ENCODE data around the gene STN1. TPM values are rescaled to one million over a fixed set of nuclear protein-coding genes. Genes with fewer than 3 reads are reported as not detected.
A peak's percentile ranks its signal among the peaks of the same experiment; 100 is the strongest.
"Not testable (repeated sequence)": the region's sequence is repeated elsewhere in the genome, so short reads cannot be mapped to it uniquely, and the experiment has no call there.

The STN1 gene
- total RNA-seq, 1 experiment from 2014 or later: 30.2 TPM

DNA sequence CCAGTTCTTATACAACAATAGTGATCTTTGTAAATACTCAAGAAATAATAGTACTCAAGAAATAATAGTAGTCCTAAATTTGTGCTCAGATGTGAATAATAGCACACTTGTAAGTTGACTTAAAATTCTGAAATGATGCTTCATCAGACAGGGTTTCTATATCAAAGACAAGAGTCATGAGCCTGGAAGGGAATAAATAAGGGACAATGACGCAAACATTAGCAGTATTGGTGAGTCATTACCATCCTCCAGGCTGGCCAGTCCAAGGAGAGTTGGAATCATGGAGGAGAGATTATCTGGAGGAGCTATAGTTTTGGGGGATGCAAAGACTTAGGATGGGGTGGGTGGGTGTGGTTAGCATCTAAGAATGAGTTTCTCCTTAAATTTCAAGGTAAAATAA is 56.5 kb downstream of the STN1 start:
- no peak for DNase-seq (ENCODE audit: low spot score)

DNA sequence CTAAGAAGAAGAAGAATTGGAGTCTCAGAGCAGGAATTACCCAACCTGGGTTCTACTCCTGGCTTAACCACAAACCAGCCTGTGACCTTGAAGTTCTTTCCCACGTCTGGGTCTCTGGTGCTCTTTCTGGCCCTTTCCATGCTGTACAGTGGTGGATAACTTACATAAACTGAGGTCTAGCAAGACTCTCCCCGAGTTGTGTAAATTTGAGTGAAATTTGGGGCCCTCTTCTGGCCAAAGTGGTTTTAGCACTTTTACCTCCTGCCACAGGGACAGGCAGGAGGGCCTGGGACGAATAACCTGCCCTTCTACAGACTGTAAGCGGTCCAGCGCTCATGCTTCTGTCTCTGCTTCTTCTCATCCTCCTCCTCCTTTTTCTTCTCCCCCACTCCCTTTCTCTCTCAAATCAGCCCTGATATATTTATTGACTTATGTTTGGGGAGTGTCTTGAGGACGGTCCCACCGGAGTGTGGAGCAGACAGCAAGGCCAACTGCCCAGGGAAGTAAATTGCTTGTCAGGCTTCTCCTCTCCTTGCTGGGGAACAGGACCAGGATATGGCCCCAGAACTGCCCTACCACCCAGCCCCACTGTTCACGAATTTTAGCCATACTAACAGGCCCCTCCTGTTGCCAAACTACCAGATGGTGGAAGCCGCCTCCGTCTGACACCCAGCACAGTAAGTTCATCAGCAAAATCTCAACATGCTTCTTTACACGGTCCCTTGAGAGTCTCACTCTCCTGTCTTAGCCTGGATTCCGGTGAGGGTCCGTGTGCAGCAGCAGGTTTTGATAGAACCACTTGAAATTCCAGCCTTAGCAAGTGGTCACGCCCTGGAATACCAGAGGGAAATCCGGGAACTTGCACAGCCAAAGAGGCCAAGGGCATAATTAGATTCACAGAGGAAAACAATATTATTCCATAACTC is 58.6 kb downstream of the STN1 start:
- peak; percentile 45 for DNase-seq (ENCODE audit: low spot score)

DNA sequence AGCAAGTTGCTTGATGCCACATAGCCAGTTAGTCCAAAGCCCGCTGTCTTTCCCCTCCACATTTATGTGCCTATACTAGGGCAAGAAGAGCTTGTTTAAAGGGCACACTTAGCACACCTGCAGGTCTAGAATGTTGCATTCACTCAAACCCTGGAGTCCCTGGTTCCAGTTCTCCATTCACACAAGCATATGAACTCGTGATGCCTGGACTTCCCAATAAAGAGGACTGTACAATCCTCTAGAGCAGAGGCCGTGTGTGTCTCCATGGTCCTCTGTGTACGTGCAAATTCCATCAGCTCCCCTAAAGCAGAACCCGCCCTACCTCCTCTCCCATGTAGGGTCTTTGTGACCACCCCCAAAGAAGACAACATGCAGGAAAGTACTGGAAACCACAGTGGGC is 59.6 kb downstream of the STN1 start:
- DNase-seq (ENCODE audit: low spot score): no peak

DNA sequence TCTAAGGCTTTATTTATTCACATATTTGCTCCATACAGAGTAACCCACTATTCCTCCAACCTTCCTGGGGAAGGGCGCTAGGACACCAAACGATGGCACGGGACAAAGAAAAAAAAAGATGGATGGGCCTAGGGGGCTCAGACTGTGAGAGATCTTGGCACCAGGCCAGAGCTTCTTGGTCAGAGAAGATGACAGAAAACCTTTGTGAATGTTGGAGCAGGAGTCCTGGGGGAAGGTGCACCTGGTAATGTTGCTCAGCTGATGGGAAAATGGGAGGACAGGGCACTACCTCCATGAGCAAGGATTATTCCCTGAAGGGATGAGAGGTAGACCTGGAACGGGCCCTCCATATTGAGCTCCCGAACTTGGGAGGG is 61.2 kb downstream of the STN1 start:
- DNase-seq (ENCODE audit: low spot score): no peak

DNA sequence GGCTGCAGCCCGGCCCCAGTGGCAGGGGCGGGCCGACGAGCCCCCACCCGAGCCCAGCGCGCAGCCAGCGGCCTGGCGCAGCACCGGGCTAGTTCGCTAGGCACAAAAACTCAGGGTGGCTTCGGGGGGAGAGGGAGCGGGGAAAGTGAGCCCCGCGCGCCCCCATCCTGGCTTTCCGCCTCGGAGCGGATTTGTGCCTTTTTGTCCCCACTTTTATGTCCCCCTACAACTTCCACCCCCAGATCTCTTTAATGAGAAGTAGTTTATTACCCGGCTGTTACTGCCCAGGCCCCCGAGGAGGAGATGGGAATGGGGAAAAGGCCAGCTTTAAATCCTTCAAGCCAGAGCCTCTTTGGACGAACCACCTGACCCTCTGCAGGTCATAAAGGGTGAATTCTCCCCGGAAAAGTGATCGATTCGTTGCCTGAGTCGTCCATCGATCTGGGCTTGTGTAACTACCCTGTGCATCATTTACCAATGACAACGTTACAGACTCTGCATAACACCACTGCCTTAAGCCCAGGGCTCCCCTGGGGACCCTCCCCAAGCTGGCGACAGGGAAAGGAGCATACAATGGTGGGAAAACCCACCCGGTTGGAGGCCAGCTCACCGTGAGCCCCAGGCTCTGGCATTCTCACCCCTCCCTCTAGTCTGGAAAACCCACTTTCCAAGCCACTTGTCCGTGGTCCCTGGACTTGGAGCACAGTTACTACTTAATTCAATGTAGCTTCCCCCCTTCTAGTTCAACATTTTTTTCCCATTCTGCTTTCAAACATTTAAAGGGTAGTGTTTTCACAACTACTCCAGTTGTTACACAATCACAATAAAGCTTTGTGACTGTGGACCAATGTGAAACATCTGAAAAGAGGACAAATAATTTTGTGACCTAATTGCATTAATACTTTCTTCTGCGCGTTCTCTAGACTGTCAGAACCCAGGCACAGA is 61.9 kb downstream of the STN1 start:
- DNase-seq (ENCODE audit: low spot score): no peak

DNA sequence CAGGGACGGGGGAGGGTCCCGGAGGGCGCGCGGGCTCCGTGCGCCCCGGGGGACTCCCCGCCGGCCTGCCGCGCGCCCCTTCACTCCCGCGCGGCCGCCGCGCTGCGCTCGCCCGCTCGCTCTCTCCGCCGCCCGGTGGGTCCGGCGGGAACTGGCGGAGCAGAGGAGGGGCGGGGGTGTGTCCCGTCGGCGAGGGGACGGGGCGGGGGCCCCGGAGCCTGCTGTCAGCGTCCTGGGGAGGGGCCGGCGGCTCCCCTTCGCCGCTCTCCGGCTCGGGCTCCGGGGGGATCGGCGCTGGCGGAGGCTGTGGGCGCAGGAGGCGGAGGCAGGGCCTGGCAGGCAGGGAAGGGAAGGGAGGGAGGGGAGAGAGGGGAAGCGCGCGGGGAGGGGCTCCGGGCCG is 62.6 kb downstream of the STN1 start, which contains the start of gene SH3PXD2A:
Gene SH3PXD2A (minus strand): TSS at position 153 of the 400 bp plus-strand sequence. CDS start 310 bp downstream, outside the sequence.
- no peak for DNase-seq (ENCODE audit: low spot score)

DNA sequence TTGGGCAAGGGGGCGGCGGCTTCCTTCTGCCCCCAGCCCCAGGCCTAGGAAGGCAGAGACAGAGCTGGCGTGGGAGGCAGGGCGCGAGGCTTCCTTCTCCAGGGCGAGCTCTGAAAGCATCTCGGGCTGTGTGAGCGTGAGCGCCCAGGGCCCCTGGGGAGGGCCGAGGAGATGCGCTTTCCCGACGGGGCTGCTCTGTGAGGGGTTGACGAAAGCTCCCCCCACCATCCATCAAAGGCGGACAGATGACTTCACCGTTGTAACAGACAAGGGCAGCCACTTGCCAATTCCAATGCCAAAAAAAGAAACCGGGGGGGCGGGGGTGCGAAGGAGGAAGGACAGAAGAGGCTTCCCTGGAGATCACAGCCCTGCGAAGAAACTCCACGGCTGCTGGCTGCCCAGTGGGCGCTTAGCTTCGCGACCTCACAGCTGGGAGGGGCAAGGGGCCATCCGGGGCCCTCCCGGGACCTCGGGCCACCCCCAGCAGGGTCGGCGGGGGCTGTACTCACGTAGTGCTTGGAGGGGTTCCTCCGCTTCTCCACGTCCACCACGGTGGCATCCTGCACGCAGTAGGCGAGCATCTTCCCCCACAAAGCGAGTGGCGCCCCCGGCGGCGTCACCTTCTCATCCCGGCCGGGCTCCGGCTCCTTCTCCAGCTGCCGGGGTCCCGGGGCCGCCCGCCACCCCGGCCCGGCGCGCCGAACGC is 63.1 kb downstream of the STN1 start:
- no peak for DNase-seq (ENCODE audit: low spot score)

DNA sequence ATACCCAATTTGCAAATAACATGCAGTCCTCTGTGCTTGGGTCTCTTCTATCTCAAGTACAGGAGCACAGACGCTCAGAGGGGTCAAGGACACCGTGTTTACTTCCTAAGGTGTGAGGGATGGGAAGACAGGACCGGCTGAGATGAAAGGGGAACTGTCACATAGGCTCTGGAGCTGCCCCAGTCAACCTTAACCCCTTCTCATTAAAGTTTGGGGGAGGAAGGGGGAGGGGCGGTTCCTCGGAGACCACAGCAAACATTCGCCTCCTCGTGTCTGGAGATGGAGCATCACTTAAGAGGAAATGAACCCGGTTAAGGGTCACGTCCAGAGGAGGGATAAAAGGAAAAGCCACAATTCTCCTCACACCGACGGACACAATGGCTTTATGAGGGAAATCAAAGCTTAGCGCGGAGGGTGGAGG is 63.7 kb downstream of the STN1 start:
- no peak for DNase-seq (ENCODE audit: low spot score)

DNA sequence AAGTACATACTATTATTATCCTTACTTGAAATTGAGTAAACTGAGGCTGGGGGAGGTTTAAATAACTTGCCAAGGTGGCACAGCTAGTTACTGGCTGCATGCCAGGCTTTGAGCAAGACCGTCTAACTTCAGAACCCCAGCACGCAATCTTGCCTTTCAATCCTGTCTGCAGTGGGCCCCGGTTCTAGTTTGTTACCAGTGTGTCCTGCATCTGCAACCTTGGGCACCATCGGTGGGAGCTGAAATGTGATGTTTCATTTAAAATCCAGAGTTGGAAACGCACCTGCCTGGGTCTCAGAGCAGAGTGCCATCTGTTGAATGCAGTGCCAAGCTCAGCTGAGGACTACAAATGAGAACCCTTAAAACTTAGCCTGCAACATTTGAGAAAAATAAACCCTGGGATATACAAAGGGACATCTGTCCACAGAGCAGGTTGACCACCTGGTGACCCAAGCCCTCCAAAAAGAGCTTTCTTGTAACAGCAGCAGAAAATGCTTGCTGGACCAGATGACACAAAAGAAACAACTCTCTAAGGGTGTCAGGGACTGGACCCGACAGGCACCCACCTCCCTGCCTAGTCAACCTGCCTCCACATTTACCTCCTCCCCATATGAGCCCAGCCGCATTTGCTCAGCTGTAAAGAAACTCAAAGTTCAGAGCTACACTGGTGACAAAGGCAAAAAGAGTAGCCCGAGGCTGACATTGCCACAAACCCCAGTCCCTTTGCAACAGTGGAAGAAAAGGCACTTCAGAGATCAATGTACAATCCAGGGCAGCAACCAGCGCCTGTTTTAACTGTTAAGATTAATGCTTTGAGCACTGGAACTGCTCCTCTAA is 64.3 kb downstream of the STN1 start:
- DNase-seq (ENCODE audit: low spot score): no peak

DNA sequence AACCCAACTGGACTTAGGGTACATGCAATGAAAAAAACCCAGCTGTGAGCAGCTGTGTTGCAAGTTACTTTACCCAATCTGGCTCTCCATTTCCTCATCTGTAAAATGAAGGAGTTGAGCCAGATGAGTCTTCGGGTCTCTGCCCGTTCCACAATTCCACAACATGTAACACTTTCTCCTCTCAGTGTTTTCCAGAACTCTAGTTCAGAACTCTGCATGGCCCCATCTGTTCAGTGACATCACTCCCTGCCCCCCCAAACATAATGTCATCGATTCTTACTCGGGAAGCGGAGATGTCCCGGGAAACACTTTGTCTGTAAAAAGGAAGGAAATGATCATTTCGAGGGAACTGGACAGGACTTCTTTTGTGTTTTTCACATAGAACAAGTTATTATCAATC is 65.1 kb downstream of the STN1 start:
- DNase-seq (ENCODE audit: low spot score): no peak

DNA sequence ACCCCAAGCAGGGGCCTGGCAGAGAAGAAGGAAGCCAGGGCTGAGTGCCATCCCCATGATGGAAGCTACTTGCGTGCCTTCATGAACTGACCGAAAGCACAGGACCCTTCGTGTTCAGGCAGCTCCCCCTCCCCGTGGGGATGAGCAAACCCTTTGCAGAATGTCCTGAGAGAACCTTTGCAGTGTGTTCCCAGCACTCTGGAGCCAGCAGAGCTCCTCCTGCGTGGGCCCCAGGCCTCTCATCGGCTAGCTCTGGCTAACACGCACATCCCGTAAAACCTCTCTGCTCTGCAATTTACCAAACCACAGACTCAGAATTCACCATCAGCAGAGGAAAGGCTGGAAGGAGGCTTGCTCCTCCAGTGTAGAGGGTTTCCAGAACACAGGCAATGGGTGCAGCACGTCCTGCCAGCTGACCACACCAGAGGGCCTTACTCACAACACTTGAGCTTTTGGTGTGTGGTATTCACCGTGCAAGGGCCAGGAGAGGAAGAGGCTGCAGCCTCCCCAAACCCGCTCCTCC is 65.7 kb downstream of the STN1 start:
- DNase-seq (ENCODE audit: low spot score): peak; percentile 47

DNA sequence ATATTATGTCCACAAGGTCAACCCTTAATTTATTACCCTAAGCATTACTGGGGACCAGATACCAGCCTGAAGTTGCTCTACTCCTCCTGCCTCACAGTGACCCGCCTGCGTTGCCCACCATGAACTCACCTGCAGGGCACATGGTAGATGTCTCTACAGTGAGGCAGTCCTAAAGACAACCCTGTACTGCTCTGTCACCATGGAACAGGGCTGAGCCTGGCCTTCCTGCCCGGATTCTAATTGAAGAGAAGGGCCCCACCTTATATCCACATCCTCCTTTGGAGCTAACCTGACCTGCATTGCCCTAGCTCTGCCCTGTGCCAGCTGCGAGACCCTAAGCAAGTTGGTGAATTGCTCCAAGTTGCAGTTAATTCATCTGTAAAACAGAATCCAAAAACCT is 66.7 kb downstream of the STN1 start:
- DNase-seq (ENCODE audit: low spot score): no peak

DNA sequence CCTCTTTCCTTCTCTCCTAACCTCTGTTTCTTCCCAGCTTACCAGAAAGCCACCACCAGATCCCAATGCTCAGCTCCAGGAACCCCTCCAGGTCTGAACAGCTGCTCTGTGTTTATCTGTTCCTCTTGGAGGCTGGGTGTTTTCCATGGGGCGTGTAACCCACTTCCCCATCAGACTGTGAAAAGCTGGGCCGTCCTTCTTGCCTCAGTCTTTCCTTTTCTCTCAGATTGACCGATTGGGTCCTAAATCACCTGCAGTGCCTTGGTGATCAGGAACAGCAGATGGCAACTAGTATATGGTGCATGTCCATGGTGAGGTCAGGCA is 67.5 kb downstream of the STN1 start:
- DNase-seq (ENCODE audit: low spot score): no peak

DNA sequence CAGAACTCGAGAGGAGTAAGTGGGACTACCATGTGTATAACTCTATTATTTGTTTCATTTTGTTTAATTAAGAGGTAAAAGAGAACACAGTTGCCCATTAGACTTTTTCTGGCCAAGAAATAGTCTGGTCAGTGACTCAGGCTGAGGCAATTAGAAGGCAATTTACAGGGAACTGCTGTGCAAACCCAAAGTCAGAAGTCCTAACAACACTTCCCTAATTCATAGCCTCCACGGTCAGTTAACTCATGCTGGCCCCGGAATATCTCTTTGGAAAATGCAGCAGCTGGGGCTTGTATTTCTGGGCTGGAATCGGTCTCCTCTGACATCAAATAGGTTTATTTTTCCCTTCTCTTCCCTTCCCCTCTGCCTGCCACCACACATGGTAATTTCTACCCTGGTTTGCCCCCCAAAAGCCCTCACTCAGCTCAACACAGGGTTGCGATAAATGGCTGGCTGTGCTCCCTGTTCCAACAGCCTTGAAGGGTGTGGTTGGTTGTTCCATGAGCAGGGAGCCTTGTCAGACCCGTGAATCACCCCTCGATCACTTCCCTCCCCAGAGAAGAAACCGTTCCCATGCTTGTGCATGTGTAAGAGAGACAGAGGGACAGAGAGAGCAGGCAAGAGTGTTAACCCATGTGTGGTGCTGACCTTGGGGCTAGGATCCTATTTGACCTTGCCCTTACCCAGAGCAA is 68.0 kb downstream of the STN1 start:
- DNase-seq (ENCODE audit: low spot score): peak; percentile 45

DNA sequence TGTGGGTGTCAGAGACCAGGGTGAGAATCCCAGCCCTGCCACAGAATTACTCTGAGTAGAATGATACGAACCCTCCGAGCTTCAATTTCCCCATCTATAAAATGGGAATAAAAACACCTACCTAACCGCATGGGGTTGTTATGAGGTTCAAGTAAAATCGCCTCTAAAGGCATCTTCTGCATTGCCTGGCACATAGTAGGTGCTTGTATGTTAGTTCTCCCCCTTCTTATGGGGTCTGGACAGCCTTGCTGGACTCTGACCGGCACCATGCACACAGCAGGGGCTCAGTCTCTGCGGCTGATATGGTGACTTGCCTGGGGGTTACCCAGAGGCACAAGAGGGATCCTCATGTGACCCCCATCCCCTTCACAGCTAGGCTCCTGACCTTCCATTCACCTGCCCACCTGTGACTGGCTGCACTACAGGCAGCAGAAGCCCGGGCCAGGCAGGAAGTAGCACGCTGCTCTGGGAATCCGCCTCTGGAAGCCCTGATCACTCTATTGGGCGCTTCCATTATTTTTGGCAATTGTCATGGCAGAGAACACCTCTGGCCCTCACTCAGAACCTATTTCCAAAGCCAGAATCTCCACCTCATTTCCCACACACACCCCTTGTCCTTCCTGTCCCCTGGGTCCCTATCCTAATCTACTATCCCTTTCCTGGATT is 68.6 kb downstream of the STN1 start:
- no peak for DNase-seq (ENCODE audit: low spot score)

DNA sequence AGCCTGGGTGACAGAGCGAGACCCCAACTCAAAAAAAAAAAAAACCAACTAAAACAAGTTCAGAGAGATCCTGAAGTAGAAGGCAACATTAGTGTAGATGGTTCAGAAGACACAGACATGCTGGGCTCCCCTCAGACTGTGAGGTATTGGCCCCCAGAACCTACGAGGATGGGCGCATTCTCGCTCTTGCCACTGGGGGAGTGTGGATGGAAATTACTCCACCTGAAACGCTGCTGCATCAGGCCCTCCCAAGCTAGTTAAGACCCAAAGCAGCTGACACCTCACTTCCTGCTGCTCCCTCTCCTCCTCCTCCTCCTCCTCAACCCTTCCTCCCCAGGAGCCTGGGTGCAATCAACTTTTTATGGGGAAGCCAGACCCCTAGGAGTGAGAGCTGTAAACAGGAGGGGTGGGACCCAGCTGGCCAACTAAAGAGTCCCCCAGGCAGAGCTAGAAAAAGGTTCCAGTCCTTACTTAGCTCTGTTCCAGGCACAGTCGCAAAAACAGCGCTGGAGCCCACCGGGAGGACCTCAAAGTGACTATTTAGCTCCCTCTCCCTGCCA is 70.0 kb downstream of the STN1 start:
- DNase-seq (ENCODE audit: low spot score): peak; percentile 32

DNA sequence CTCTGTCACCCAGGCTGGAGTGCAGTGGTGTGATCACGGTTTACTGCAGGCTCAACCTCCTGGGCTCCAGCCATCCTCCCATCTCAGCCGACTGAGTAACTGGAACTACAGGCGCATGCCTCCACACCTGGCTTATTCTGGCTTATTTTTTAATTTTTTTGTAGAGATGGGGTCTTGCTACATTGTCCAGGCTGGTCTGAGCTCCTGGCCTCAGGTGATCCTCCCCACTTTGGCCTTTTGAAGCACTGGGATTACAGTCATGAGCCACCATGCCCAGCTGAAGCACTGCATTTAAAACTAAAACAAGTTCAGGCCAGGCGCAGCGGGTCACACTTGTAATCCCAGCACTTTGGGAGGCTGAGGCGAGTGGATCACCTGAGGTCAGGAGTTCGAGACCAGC is 70.6 kb downstream of the STN1 start:
- no peak for DNase-seq (ENCODE audit: low spot score)

DNA sequence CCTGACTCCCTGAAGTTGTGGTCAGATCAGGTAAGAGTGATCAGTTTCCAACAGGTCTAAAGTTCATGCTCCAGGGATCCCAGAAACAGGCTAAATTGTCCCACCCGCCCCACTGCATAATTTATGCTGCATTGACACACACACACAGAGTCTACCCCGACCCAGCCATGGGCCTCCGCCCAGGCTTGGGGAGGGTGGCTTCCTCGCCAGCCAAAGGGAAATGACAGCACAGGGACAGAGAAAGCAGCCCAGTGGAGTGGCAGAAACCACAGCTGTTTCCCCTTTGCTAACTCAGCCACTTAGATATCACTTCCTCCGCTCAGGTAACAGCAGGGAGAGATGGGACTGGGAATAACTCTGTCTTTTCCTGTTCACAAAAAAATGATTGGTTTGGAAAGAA is 72.0 kb downstream of the STN1 start:
- DNase-seq (ENCODE audit: low spot score): no peak

DNA sequence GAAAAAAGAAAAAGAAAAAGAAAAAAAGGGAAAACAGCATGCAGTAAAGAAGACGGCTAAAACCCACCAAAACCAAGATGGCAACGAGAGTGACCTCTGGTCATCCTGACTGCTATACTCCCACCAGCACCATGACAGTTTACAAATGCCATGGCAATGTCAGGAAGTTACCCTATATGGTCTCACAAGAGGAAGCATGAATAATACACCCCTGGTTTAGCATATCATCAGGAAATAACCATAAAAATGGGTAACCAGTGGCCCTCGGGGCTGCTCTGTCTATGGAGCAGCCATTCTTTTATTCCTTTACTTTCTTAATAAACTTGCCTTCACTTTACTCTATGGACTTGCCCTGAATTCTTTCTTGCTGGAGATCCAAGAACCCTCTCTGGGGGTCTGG is 72.6 kb downstream of the STN1 start:
- DNase-seq (ENCODE audit: low spot score): not testable (repeated sequence)
